NK-92 (cell line): ENCODE results near the gene HMX1.

ENCODE experiments used
- DNase-seq: peaks from one replicate; lab custom pipeline; 2025; ENCODE audit not compliant: unreplicated experiment; lab: John Stamatoyannopoulos, UW

Gene HMX1

DNA sequence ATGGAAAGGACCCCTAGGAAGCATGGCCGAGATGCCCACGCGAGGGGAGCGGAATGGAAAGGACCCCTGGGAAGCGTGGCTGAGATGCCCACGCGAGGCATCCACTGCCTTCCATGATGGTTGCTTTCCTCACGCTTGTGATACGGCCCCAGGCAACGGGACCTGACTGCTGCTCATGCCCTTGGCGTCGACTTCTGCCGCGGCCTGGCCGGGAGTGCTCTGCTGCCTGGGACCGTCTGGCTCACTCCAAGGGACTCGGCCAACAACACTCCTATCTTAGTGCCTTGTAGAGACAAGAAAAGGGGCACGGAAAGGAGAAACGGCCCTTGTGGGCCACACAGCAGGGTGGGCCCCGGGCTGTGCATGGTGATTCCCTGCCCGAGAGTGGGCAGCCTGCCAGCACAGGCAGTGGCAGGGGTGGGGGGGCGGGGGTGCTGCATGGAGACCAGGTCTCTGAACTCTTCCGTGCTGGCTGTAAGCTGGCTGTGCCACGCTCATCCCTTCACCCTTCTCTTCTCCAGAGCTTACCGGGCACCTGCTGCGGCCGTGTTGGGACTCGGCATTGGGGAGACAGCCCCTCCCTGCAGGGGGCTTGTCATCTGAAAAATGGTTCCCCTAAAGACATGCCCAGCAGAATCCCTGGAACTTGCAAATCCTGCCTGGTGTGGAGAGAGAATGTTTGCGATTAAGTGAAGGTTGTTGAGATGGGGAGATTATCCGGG, 38.6 kb upstream of the HMX1 start:
- no peak for DNase-seq

DNA sequence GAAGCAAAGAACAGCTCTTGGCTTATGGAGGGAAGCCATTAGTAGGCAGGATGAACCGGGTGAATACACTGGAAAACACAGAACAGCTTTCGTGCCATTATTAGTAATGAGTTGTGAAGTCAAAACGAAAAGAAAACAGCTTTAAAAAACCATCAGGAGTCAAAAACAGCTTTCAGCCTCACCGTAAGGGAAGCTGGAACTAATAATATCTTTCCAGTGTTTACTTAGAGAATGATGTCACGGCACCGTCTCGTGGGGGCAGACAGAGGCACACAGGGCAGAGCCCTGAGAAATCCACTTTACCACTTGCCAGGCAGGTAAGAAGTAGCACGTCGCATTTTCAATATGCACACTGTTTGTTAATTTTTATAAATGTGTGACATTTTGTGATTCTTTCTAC, 37.9 kb upstream of the HMX1 start:
- no peak for DNase-seq

- no peak for DNase-seq
Observed at GRCh38 chr4:8908206-8908893, 36.7 kb upstream of the HMX1 start.

DNA sequence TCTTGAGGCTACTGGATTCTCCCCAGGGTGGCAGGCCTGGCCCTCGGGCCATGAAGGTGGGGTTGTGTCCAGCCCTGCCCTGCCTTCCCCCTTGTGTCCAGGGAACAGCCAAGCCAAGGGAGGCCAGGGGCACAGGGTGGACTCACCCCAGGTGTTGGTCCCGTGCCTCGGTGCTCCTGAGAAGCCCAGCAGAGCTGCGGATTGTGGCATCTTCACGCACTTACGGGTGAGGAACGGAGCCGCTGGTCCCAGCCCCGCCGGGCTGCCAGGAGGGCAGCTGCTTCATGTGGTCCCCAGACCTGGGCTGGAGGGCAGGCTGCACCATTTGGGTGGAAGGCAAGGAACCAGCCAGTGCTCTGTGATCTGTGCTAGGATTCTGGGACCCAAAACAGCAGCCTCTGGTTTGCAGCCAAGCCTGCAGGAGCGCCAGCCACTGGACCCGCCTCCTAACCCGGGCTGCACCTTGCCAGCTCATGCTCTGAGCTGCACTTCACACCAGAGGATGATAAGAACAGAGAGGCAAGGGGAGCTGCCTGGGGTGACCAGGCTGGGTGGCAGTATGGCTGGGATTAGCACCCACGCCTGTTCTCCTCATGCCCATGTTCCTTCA, 36.1 kb upstream of the HMX1 start:
- no peak for DNase-seq

DNA sequence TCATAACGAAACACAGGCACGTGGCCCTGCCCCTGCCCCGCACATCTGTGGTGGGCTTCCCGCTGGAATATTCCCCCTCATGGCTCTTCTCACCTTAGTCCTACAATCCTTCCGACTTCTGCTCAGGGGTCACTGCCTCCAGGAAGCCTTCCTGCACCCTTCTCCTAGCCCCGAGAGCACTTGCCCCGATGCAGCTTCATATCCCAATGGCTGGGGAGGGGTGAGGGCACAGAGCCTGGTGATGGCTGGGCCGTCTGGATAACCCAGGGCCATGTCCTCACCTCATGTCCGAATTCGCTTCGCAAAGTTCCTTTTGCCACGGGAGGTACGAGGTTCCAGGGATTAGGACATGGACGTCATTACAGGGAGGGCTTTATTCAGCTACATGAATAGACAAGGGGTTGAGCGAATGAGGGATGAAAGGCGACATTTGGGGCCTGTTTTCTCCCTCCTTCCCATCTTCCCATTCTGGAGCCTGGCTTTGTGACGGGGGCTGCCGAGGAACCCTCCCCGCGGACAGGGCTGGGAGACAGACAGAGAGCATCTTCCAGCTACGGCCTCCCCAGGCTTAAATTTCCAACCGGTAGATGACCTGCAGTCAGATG, 35.5 kb upstream of the HMX1 start:
- no peak for DNase-seq

DNA sequence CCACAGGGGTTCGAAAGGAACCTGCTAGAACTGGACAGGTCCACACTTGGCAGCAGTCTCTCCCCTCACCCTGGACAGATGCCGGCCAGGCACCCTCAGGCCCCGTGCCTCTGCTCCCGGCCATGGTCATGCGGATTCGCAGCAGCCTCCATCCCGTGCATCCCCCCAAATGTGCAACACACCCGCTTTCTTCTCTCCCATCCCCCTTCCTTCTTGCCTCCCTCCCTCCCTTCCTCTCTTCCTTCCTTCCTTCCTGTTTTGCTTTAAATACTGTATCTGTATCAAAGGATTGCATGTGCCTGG, 35.0 kb upstream of the HMX1 start:
- no peak for DNase-seq

- DNase-seq = no peak
Observed at GRCh38 chr4:8905773-8906667, 34.4 kb upstream of the HMX1 start.

- DNase-seq = no peak
Observed at GRCh38 chr4:8905226-8905772, 33.7 kb upstream of the HMX1 start.

GRCh38 chr4:8904666-8905065, 33.0 kb upstream of the HMX1 start:
- no peak for DNase-seq

DNA sequence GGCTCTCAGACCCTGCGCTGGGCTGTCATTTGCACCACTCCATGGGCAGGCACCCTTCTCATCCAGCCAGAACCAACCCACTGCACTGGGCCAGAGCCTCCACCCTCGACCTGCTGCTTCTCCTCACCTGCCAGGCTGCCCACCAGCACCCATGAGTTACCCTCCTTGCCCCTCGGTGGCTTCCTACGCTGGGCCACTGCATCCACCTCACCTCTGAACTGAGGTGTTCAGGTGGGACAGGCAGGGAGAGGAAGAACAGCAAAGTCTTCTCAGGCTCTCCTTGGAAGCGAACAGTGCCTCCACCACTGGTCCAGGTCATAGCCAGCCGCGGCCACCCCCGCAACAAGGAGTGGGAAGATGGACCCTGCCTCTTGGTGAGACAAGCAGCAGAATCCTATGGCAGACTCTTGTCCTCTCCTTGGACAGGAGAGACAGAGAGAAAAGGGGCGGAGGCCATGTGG, 32.4 kb upstream of the HMX1 start:
- DNase-seq = no peak

GRCh38 chr4:8901335-8901734, 29.7 kb upstream of the HMX1 start:
- no peak for DNase-seq

DNA sequence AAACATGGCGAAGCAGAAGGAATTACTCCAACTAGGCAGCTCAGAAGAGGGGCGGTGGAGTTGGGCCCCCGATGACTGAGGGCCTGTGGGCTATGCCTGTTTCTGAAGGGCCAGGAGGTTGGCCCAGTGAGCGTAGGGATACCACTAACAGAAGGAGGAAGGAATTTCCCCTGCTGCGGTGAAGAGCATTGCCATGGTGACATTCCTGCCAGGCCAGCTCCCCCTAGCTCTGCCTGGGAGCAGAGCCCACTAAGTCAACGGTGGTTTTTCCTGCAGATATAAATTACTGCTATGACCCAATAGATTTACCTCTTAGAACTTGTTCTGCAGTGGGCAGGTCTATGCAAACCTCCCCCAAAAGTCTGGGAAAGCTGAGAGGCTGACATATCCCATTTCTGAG, 28.9 kb upstream of the HMX1 start:
- DNase-seq = no peak

DNA sequence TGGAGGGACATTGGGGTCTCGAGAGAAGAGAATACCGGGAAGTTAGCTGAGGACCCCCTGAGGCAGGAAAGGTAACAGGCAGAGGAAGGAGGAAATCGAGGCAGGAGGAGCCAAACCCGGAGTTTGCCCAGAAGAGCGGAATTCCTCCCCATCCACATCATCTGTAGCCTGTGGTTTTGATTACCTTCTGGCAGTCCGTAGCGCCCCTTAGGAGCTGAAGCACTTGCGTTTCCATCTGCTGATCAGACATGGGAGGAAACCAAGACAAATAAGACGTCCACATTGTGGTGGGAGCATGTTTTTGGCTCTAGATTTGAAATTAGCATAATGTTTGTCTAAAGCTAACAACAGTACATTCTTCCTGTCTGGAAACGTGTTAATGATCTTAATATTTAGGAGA, 26.8 kb upstream of the HMX1 start:
- no peak for DNase-seq

DNA sequence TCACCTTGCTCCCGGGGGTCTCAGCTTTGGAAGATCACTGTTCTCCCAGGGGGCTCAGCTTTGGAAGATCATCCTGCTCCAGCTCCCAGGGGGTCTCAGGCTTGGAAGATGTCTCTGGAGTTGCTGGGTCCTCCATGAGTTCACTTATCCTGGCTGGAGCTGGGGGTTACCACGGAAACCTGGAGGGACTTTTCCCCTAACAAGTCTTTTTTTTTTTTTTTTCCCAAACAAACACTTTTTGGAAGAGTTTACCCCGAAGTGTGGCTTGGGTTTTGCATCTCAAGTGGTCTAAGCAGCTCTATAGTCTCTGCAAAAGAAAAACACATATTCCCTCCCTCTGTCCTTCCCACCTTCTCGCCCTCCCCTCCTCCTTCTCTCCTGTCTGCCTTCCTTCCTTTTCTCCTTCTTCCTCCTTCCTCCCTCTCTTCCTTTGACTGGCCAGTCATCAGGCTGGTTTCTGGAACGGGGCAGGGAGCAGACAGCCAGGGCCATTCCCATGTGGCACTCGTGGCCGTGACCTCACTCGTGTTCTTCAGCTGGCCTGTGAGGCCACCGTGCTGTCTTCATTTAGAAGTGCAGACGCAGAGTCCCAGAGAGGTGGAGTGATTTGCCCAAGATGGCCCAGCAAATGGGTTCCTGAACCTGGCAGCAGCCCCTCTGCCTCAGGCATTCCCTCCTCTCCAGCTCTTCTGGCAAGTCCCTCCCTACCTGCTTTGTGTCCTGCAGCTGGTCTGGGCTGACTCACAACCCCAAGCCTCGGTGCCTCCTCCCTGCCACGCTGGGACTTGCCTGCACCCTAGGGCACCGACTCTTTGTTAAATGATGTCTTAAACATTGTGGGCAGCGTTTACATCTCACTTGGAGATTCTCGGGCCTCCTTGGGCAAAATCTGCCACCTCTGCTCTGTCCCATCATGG, 25.9 kb upstream of the HMX1 start:
- DNase-seq = no peak

DNA sequence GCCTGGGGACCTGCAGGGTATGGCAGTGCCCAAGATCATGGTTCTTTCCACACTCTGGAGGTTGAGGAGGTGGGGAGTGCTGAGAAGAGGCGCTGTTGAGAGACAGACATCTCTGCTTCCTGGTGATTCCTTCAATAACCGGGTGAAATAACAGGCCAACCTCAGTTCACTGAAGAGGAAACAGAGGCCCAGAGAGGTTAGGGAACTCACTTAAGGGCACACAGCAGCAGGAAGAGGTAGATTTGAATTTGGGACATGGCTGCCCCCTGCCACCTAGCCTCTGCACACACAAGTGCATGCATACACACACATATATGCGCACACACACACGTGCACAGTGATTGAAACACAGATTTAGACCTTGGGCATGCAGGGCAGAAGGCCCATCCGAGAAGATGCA, 24.9 kb upstream of the HMX1 start:
- no peak for DNase-seq

- no peak for DNase-seq
Observed at GRCh38 chr4:8896071-8896470, 24.4 kb upstream of the HMX1 start.

DNA sequence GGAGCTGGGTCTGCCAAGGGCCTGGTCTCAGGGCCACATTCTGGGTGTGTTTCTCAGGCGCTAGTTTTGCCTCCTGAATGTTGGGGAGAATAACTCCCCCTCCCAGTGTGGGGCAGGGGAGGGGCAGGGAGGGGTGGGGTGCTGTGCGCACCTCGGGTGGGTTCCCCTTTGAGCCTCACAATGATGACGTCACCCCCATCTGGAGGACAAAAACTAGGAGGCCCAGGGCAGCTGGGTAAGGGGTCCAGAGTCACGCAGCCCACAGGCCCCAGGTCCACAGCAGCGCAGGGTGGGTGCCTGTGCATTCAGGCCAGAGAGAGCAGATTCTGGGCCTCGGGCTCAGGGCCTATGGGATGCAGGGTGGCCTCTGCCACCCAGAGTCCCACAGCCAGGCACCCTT, 23.7 kb upstream of the HMX1 start:
- DNase-seq = no peak

DNA sequence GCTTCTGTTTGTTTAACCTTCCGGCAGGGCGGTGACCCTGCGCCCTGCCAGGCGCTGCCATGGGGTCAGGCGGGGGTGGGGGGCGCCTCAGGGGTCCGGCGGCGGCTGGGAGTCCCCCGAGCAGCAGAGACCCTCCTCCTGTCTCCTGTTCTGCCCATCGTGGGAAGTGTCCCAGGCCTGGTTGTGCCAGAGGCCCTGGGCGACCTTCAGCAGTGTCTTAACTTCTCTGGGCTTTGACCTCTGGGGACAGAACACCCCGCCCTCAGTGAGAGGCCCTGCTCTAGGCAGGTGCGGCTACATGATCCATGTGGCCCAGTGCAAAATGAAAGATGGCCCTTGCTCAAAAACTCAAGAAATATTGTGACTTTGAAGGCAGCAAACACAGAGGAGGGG, 22.8 kb upstream of the HMX1 start:
- DNase-seq = no peak

GRCh38 chr4:8893624-8894423, 22.2 kb upstream of the HMX1 start:
- no peak for DNase-seq
